ENCODE measurements around the gene SPTBN1.

SPTBN1 gene

GRCh38 chr2:54539683-54540082 lies 83.6 kb downstream of the SPTBN1 start:
- no peak for TF ChIP-seq EGR1 (IDR thresholded peaks at IDR 0.05)
- TF ChIP-seq CEBPB (IDR thresholded peaks at IDR 0.05) = no peak
- no peak for TF ChIP-seq CREB1 (IDR thresholded peaks at IDR 0.05; ENCODE audit: low read depth)
- TF ChIP-seq REST (IDR thresholded peaks at IDR 0.05; ENCODE audit: low read depth) = no peak
- no peak for TF ChIP-seq NFIC (IDR thresholded peaks at IDR 0.05)
- no peak for TF ChIP-seq TCF12 (IDR thresholded peaks at IDR 0.05; ENCODE audit: low read depth)
- no peak for TF ChIP-seq EP300 (IDR thresholded peaks at IDR 0.05; ENCODE audit: borderline replicate concordance)
- no peak for TF ChIP-seq MAX (IDR thresholded peaks at IDR 0.05)
- no peak for TF ChIP-seq TEAD4 (IDR thresholded peaks at IDR 0.05)
- no peak for TF ChIP-seq RAD21 (IDR thresholded peaks at IDR 0.05; ENCODE audit: low read depth)
- TF ChIP-seq FOXM1 (IDR thresholded peaks at IDR 0.05; ENCODE audit: borderline replicate concordance, low read depth) = no peak
- no peak for TF ChIP-seq ZBTB7A (IDR thresholded peaks at IDR 0.05; ENCODE audit: low read depth)
- TF ChIP-seq YY1 (IDR thresholded peaks at IDR 0.05; ENCODE audit: low read depth) = no peak
- no peak for TF ChIP-seq USF1 (IDR thresholded peaks at IDR 0.05)
- no peak for TF ChIP-seq TAF1 (IDR thresholded peaks at IDR 0.05; ENCODE audit: low read depth)

GRCh38 chr2:54540194-54540593 lies 84.1 kb downstream of the SPTBN1 start:
- no peak for TF ChIP-seq TAF1 (IDR thresholded peaks at IDR 0.05; ENCODE audit: low read depth)
- TF ChIP-seq FOXM1 (IDR thresholded peaks at IDR 0.05; ENCODE audit: borderline replicate concordance, low read depth) = no peak
- TF ChIP-seq EP300 (IDR thresholded peaks at IDR 0.05; ENCODE audit: borderline replicate concordance) = no peak
- no peak for TF ChIP-seq TEAD4 (IDR thresholded peaks at IDR 0.05)
- no peak for TF ChIP-seq ZBTB7A (IDR thresholded peaks at IDR 0.05; ENCODE audit: low read depth)
- no peak for TF ChIP-seq TCF12 (IDR thresholded peaks at IDR 0.05; ENCODE audit: low read depth)
- TF ChIP-seq YY1 (IDR thresholded peaks at IDR 0.05; ENCODE audit: low read depth) = no peak
- TF ChIP-seq MAX (IDR thresholded peaks at IDR 0.05) = no peak
- no peak for TF ChIP-seq USF1 (IDR thresholded peaks at IDR 0.05)
- no peak for TF ChIP-seq CREB1 (IDR thresholded peaks at IDR 0.05; ENCODE audit: low read depth)

- no peak for TF ChIP-seq REST (IDR thresholded peaks at IDR 0.05; ENCODE audit: low read depth)
- no peak for TF ChIP-seq FOXM1 (IDR thresholded peaks at IDR 0.05; ENCODE audit: borderline replicate concordance, low read depth)
- TF ChIP-seq MAX (IDR thresholded peaks at IDR 0.05) = no peak
- TF ChIP-seq RAD21 (IDR thresholded peaks at IDR 0.05; ENCODE audit: low read depth) = no peak
- TF ChIP-seq CREB1 (IDR thresholded peaks at IDR 0.05; ENCODE audit: low read depth) = no peak
- no peak for TF ChIP-seq USF1 (IDR thresholded peaks at IDR 0.05)
- no peak for TF ChIP-seq NFIC (IDR thresholded peaks at IDR 0.05)
- no peak for TF ChIP-seq CEBPB (IDR thresholded peaks at IDR 0.05)
- TF ChIP-seq TCF12 (IDR thresholded peaks at IDR 0.05; ENCODE audit: low read depth) = no peak
- no peak for TF ChIP-seq TEAD4 (IDR thresholded peaks at IDR 0.05)
- no peak for TF ChIP-seq EP300 (IDR thresholded peaks at IDR 0.05; ENCODE audit: borderline replicate concordance)
- no peak for TF ChIP-seq YY1 (IDR thresholded peaks at IDR 0.05; ENCODE audit: low read depth)
- no peak for TF ChIP-seq EGR1 (IDR thresholded peaks at IDR 0.05)
- no peak for TF ChIP-seq ZBTB7A (IDR thresholded peaks at IDR 0.05; ENCODE audit: low read depth)
- TF ChIP-seq TAF1 (IDR thresholded peaks at IDR 0.05; ENCODE audit: low read depth) = no peak
Observed at GRCh38 chr2:54541995-54542394, 85.9 kb downstream of the SPTBN1 start.

- TF ChIP-seq NFIC (IDR thresholded peaks at IDR 0.05) (no peak), YY1 (IDR thresholded peaks at IDR 0.05; ENCODE audit: low read depth) (no peak), TCF12 (IDR thresholded peaks at IDR 0.05; ENCODE audit: low read depth) (no peak), RAD21 (IDR thresholded peaks at IDR 0.05; ENCODE audit: low read depth) (no peak), ZBTB7A (IDR thresholded peaks at IDR 0.05; ENCODE audit: low read depth) (no peak)
Observed at GRCh38 chr2:54543733-54544396, 87.7 kb downstream of the SPTBN1 start.
